Measurements from ENCODE around the gene FYN. TPM values are rescaled to one million over a fixed set of nuclear protein-coding genes. Genes with fewer than 3 reads are reported as not detected.
A peak's percentile ranks its signal among the peaks of the same experiment; 100 is the strongest.

Gene FYN
- total RNA-seq, 1 donor, result 91.9 TPM

- no peak for TF ChIP-seq CTCF (IDR thresholded peaks at IDR 0.05; ENCODE audit: insufficient read depth, low read length)
- peak; percentile 69 for DNase-seq (ENCODE audit: low read depth)
- H3K4me3 ChIP-seq (ENCODE audit: low read depth, low read length), result no peak overlapping the region
Measured at GRCh38 chr6:111812060-111813038, 60.9 kb downstream of the FYN start.

- TF ChIP-seq CTCF (IDR thresholded peaks at IDR 0.05; ENCODE audit: insufficient read depth, low read length), result no peak
- H3K4me3 ChIP-seq (ENCODE audit: low read depth, low read length), result no peak overlapping the region
- DNase-seq (ENCODE audit: low read depth), result no peak
Measured at GRCh38 chr6:111810294-111811131, 62.7 kb downstream of the FYN start.

GRCh38 chr6:111809766-111810165, 63.5 kb downstream of the FYN start:
- H3K4me3 ChIP-seq (ENCODE audit: low read depth, low read length), result no peak overlapping the region
- DNase-seq (ENCODE audit: low read depth), result no peak
- no peak for TF ChIP-seq CTCF (IDR thresholded peaks at IDR 0.05; ENCODE audit: insufficient read depth, low read length)

DNA sequence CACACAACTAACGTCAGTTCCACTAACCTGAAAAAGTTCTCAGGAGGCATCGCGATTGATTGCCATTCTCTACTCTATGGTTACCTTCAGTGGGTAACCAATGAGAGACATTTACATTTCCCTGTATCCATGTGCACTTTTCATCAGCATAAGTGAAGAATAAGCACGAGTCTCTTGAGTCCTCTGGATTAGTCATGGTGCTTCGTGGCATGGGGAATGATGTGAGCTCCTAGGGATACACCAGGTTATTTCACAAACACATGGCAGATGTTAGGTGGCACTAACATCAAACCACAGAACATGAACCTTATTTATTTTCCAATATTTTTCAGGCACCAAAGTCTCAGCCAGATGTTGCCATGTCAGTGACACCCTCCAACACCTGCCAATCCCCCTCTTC, 64.0 kb downstream of the FYN start:
- no peak overlapping the region for H3K4me3 ChIP-seq (ENCODE audit: low read depth, low read length)
- TF ChIP-seq CTCF (IDR thresholded peaks at IDR 0.05; ENCODE audit: insufficient read depth, low read length), result no peak
- DNase-seq (ENCODE audit: low read depth), result no peak

GRCh38 chr6:111808493-111808892, 64.8 kb downstream of the FYN start:
- DNase-seq (ENCODE audit: low read depth), result no peak
- no peak overlapping the region for H3K4me3 ChIP-seq (ENCODE audit: low read depth, low read length)
- no peak for TF ChIP-seq CTCF (IDR thresholded peaks at IDR 0.05; ENCODE audit: insufficient read depth, low read length)

DNA sequence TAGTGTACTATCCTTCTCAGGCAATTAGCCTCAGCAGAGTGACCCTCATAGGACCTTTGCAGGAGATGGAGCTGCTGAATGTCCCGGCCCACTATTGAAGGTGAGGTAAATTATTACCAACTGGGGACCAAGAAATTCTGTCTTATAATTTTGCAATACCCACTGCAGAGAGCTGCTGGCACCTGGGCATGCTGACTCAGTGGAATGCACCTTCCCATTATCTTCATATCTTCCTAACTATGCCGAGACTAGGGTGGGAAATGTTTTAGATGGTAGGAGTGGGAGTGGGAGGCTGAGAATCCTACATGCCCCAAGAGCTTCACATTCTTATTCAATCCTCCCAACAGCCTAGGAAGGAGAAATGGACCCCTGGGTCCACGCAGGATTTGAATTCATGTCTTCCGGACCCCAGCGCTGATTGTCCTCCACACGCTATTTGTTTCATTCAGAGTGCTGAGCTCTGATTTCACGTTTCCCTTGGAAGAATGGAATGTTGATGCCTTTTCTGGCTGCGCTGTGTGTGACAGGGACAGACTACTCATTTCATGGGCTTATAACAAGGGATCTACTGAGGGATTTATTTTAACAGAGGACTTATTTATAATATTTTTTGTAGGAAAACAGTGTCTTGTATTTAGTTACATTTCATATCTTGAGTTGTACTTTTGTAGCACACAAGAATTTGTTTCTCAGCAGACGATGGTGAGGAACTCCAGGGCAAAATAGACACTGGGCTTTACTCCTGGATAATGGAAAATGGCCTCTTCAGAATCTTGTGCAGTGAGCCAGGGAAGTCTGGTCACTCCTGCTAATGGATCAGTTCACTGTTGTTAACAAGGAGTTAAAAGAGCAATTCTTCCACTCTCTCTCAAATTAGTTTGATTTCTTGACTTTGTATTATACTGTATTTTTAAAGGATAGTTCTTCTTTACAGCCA, 66.4 kb downstream of the FYN start:
- TF ChIP-seq CTCF (IDR thresholded peaks at IDR 0.05; ENCODE audit: insufficient read depth, low read length), result no peak
- no peak overlapping the region for H3K4me3 ChIP-seq (ENCODE audit: low read depth, low read length)
- DNase-seq (ENCODE audit: low read depth), result no peak

All from fibroblast of the aortic adventitia (primary cell).